ENCODE results near the gene ANKS1B.
"Not testable (repeated sequence)": the region's sequence is repeated elsewhere in the genome, so short reads cannot be mapped to it uniquely, and the experiment has no call there.

The ANKS1B gene

DNA sequence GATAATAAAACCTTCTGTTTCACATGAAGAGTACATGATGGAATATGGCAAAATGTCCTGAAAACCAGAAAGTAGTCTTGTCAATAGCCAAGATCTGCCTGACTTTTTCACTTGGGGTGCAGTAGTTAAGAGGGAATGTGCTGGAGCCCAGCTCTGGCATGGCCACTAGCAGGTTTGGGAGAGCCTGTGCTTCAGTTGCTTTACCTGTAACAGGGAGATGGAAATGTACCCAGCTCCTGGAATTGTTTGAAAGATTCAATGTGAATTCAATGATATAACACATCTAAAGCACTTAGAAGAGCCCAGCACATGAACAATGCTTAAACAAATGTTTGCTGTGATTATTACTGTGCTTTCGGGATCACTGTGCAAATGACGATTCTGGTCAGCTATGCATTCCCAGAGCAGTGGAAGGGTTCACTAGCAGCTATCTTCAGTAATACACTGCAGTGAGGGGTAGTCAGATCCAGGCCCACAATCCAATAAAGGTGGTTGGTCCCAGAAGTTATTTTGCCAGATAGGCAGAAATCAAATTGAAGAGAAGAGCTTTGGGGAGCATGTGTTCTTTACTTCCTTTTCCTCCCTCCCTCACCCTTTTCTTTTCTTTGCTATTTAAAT lies 1114.7 kb downstream of the ANKS1B start:
- intact Hi-C loops (cut with DNase I), result no loop called here
- DNase-seq, result peak in 1 of 42 donors; percentile 50

DNA sequence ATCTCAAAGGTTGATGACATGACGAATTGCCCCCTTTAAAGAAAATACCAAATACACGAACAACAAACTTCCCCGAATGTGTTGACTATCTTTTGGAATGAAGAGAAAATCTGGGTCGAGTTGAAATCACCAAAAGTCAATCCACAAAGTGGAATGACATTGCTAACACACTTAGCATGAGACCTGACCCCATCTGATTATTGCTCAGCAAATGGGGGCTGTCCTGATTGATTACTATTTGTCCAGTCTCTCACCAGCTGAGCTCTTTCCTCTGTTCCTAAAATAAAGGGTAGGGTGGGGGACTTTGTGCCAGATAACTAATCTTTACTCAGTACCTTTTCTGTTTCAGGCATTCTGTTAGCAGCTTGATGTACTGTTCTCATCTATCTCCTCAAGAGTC lies 1116.2 kb downstream of the ANKS1B start:
- no peak for DNase-seq
- intact Hi-C loops (cut with DNase I), result no loop called here

DNA sequence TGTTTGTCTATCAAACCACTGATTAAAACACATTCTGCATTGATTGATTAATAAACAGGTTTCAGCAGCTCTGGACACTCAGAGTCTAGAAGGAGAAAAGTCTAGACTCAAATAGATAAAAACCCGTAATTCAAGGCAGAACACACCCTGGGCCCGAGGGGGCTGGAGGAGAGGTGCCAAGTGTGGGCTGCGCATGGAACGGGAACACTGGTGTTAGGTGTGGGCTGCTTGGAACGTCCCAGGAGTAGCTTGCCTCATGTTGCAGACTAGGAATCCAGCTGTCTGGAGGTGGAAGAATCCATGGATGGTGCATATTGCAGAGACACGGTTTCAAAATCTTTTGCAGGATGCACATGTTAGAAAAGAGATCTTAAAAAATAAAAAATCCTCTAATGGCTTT lies 1116.7 kb downstream of the ANKS1B start:
- DNase-seq, result peak in 40 of 42 donors; percentile 35 to 91 (median 73)
- intact Hi-C loops (cut with DNase I), result no loop called here

DNA sequence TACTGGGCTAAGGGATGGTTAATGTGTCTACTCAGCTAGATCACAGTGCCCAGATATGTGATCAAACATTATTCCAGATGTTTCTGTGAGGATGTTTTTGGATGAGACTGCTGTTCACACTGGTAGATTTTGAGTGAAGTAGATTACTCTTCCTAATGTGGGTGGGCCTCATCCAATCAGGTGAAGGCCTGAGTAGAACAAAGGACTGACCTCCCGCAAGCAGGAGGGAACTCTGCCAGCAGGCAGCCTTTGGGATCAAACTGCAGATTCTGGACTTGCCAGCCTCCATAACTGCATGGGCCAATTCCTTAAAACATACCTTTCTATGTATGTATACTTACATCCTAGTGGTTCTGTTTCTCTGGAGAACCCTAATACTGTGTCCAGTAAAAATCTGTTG lies 1120.4 kb downstream of the ANKS1B start:
- intact Hi-C loops (cut with DNase I), result no loop called here

DNA sequence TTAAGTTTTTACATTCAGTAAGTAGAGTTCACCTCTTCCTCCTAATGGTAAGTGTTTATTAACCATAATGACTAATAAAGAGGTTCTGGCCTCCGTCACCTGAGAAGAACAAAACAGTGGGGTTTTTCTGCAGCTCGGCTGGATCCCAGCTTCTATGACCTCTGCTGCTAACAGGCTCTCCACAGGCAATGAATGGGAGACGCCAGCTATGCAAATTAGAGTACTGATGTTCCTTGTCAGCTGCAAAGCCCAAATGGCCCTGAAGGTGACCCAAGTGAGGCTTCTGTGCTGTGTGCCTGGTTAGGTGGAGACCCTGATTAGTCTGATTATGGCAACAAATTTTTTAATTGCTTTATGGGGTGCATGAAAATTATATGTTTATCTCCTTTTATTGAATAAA lies 1121.6 kb downstream of the ANKS1B start:
- intact Hi-C loops (cut with DNase I), result no loop called here
- peak in 13 of 42 donors; percentile 22 to 73 (median 49) for DNase-seq

More for the DNA sequence above, 1120.4 kb downstream of the ANKS1B start:
- no peak for DNase-seq

DNA sequence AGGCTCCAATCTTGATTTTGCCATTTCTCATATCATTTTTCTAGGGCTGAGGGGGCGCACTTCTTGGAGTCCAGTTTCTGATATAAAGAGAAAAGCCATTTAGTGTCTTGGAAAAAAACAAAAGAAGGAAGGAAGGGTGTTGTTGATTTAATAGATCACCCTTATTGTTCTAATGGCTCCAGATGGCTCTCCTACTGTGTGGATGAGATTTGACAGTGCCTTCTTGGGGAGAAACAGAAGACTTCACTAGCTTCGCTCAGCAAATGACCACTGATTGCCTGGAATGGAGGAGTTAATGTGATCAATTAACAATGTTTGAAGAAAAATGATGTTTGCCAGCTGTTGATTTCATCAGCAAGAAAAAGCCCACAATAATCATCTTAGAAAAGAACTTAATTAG lies 1123.5 kb downstream of the ANKS1B start:
- no peak for DNase-seq
- intact Hi-C loops (cut with DNase I), result no loop called here

DNA sequence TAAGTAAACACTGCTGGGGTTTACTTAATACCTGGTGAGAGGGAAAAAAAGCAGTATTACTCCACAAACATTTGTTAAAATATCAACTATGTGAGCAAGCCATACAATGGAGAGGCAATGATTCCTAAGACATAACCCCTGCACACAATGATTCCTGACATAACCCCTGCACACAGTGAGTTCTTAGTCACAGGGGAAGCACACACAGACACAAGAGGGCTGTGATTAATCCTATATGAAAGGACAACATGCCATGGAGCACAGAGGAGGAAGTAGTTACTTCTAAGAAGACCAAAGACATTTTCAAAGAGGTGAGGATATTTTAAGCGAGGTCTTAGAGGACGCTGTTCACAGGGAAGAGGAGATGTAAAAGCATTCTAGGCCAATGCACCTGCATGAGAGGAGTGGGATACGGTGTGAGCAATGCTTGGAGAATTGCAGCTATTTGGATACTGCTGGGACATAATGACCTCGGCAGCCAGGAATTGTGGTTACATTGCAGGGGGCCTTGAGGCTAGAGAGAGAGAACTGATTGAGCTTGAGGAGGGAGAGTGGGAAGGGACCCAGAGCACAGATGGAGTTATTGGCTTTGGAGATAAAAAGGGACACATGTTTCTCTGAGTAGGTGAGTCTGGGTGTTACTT lies 1127.7 kb downstream of the ANKS1B start:
- intact Hi-C loops (cut with DNase I), result no loop called here
- DNase-seq, result no peak

DNA sequence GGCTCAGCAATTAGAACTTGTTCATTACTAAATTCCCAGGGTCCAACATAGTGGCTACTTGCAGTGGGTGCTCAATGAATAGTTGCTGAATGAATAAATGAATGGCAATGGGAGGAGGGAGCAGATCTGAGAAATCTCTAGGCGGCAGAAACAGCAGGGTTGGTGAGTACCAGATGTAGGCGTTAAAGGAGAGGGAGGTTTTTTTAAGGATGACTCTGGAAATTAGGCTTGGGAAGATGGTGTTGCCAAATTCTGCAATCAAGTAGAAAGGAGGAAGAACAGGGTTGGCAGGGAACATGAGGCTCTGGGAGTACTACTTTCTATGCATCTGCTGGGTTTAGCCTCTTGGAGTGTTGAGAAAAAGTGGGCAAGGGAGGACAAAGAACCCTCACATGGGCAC lies 1132.6 kb downstream of the ANKS1B start:
- intact Hi-C loops (cut with DNase I), result no loop called here
- peak in 15 of 42 donors; percentile 17 to 69 (median 42) for DNase-seq

DNA sequence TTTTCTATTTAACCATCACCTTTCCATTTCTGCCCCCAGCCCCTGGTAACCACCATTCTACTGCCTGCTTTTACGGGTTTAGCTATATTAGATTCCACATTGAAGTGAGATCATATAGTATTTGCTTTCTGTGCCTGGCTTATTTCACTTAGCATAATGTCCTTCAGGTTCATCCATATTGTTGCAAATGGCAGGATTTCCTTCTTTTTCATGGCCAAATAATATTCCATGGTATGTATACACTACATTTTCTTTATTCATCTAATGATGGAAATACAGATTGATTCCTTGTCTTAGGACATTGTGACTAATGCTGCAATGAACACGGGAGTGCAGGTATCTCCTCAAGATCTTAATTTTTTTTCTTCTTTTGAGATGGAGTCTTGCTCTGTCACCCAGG lies 1137.5 kb downstream of the ANKS1B start:
- intact Hi-C loops (cut with DNase I), result no loop called here
- no peak for DNase-seq

DNA sequence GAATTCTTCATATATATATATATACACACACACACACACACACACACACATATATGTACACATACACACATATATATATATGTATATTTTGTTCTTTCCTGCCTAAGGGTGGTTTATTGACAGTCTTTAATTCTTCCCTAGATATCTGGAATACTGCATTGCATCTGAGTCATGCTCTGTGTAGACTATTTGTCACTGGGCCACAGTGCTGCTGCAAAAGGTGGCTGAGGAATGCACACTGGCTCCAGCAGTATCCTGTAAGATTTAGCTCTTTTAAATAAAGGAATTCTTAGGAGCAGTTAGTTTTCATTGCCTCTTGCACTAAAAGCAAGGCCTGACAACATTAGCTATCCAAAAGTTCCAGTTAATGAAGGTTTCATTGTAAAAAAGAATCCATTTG lies 1138.8 kb downstream of the ANKS1B start:
- DNase-seq, result no peak
- intact Hi-C loops (cut with DNase I), result no loop called here

DNA sequence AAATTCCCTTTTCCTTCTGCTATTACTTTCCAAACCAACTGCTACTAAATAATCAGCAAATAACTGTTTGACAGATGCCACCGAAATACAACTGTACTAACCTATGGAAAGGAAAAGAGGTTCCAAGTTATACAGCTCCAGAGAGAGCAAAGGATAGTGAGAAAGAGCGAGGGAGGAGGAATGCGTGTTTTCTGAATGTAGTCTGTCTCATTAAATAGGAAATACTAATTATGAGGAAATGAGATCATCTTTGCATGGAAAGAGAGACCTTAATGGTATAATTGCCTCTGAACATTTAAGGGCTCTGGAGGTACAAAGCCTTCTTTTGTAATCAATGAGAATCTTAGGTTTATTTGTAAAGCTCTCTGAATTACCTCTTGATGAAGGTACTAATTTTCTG lies 1144.4 kb downstream of the ANKS1B start:
- no peak for DNase-seq
- intact Hi-C loops (cut with DNase I), result no loop called here

DNA sequence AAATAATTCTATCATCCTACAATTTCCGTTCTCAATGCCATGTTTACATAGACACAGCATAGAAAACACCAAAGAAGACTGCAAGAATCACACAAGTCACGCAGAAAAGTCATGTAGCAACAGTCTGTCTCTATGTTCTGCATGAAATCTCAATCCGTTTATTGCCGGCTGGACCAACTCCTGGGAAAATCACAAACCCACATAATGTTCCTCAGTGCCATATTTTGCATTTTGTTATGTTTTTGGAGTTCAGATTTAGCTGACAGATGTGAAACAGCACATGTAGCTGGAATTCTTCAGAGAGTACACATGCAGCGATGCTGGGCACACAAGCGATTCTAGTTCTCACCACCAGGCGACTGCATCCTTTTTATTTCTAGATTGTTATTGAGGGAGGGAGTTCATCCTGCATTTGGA lies 1146.5 kb downstream of the ANKS1B start:
- intact Hi-C loops (cut with DNase I), result no loop called here
- peak in 19 of 42 donors; percentile 13 to 81 (median 49) for DNase-seq

DNA sequence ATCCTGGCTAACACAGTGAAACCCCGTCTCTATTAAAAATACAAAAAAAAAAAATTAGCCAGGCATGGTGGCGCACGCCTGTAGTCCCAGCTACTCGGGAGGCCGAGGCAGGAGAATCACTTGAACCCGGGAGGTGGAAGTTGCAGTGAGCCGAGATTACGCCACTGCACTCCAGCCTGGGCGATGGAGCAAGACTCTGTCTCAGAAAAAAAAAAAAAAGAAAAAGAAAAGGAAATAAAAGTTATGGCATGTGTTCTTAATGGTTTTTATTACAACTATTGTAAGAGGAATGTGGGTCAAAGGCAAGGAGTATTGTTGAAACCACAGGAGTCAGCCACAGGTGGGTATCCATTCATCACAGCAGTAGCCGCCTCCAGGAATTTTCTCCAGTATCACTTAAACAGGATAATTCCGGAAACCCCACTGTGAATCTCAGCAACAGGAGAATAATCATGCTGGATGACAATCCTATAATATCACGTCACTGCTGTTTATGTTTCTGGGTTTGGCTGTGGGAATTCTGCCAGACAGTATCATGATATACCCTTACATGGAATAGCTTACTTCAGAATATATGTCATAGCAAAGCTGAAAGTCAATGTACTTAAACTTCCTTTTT lies 1147.5 kb downstream of the ANKS1B start:
- DNase-seq; intact Hi-C loops (cut with DNase I): not testable (repeated sequence)

DNA sequence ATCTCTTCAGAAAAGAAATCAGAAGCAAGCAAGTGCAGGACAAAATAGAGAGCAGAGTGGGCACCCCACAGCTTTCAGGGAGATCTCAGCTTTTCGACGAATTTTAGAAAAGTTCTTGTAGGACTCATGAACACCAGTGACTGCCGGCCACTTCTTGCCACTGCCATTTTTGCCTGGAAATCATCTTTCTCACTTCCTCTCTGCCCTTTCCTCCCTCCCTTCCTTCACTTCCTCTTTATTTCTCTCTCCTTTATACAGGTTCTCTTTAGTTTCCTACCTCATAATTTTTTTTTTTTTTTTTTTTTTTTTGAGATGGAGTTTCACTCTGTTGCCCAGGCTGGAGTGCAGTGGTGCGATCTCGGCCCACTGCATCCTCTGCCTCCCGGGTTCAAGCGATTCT lies 1154.1 kb downstream of the ANKS1B start:
- no peak for DNase-seq

DNA sequence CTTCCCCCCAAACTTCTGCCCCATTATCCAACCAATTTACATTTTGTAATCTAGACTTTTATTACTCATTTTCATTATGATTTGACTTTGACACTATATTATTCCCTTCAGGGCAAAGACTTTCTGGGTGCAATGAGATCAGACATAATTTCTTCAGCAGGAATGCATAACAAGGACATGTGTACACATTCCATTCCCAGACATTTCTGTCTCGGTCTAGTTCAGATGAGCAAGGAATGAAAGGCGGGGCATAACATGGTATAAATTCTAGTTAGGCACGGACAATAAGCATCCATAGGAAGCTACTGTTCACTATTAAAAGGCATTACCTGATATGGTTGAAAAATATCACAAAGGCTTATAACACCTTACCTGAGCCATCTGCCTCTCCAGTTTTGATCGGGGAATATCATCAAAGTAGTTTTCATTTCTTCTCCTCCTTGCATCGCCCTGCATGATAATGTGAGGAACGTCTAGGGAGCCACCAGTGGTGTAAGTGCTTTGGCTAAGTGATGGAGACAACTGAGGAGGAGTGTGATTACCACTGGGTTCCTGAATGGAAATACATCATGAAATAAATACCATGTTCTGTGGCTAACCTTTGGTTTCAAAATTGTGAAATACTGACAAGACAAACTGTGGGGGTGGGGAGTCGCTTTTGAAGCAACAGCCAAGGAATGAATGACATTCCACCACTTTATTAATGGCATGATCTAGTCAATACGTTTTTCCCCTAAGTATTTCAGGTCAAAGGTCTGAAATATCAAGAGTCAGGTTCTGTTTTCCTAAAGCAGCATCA lies 1155.7 kb downstream of the ANKS1B start:
- intact Hi-C loops (cut with DNase I), result no loop called here
- no peak for DNase-seq

More for the DNA sequence above, 1154.1 kb downstream of the ANKS1B start:
- intact Hi-C loops (cut with DNase I), result no loop called here

DNA sequence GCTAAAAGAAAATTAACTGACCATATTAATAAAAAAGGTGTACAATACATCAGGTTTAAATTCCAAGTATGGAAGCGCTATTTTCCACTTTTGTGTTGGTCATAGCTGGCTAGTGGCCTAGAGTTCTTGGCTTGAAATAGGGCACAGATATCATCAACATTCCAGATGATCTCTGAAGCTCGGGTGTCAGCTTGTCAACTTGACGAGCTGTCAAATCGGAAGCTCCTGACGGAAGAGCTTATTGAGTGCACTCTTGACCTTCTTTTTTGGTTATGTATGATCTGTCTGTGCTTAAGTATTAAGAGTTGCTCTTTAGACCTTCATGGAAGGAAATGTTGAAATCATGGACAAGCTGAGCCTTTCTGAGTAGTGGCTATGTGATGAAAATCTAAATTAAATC lies 1161.7 kb downstream of the ANKS1B start:
- intact Hi-C loops (cut with DNase I), result no loop called here
- DNase-seq, result no peak

DNA sequence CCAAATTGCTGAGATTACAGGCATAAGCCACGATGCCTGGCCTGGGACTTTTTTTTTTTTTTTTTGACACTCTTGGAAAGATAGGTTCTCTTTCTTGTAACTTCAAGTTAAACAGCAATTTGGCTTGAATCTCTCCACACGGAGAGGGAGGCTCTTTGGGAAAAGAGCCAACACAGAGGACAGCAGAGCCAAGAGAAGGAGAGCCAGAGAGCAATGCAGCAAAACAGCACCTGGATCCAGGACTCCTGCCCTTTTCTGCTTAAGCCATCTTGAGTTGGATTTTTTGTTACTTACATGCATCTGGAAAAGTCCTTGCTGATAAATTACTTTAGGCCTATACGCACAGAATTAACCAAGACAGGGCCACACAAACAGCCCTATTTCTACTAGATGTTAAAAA lies 1162.9 kb downstream of the ANKS1B start:
- DNase-seq, result no peak
- intact Hi-C loops (cut with DNase I), result no loop called here

DNA sequence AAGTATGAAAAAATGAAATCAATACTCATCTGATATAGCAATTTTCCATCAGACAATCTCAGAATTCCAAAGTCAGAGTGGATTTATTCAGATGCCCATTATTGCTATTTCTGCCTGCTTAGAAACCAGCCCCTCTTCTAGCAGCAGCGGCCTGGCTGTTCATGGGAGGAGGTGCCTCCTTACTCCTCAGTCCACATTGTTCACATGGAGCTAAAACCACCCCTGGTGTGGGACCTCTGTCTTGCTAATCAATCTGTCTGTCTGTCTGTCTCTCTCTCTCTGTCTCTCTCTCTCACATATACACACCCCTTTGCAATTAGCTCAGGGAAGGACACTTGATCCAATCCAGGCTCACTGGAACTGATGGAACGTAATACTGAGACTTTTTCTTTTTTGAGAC lies 1163.5 kb downstream of the ANKS1B start:
- no peak for DNase-seq
- intact Hi-C loops (cut with DNase I), result no loop called here

DNA sequence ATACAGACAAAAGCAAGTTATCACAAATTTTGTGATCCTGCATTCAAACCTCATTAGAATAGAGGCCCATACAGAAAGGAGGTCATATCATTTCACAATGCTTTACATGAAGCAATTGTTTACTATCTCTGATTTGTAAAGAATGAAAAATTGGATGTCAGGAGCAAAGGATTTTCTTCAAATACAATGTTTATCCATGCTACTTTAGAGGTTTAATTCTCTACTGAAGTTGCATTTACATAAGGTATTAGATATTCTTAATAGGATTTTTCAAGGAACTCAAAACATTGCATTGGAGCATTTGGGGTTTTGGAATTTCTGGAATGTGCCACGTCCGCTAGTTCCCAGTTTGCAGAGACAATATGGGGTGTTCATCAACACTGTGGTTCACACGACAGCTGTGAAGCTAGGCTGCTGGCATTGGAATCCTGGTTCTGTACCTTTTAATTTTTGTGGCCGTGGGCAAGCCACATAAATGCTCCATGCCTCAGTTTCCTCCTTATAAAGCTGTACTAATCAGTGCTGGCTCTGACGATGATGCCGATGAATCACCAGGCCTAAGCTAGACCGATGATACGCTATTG lies 1164.8 kb downstream of the ANKS1B start:
- intact Hi-C loops (cut with DNase I), result no loop called here
- no peak for DNase-seq

DNA sequence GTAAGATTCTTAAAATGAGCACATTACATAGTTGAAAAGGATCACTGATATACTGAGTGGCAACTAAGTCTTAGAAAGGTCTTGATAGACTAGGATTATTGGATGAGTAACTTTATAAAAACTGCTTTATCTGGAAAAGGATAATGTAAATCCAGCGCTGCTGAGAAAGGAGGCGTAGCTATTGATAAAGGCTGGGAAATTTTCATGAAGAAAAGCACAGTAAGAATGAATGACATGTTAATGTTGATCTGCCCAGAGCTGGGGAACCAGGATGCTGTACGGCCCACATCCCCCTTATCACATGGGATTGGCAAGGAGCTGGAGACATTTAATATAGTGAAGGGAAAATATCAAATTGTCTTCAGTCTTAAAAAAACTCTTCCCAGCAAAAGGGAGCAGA lies 1165.7 kb downstream of the ANKS1B start:
- no peak for DNase-seq
- intact Hi-C loops (cut with DNase I), result no loop called here

Measured in head of caudate nucleus (tissue), 42 donors.